HL-60/S4 (cell line): ENCODE data around the gene CCDC47.

Experiments used
- in situ Hi-C: fragments of 300-500 bp; cut with MboI; formaldehyde crosslinking; loops from 2 replicates; pipeline ENCODE4 v1.14.3; 2022; ENCODE audit warnings: low sequenced_read_pairs

The CCDC47 gene

GRCh38 chr17:63700528-63701455 is 72.6 kb downstream of the CCDC47 start:
- in situ Hi-C loops = loop anchor here (25.0 kb wide), 1 partner anchor 263 kb away; the partner anchor contains the start of gene CYB561

- in situ Hi-C loops = loop anchor here (25.0 kb wide), 1 partner anchor 263 kb away; the partner anchor contains the start of gene CYB561
Measured at GRCh38 chr17:63699638-63700527, 73.5 kb downstream of the CCDC47 start, which contains the start of gene LIMD2. TSS of gene LIMD2 (minus strand) at chr17:63700125. CDS start at chr17:63699298, 827 bp downstream.

DNA sequence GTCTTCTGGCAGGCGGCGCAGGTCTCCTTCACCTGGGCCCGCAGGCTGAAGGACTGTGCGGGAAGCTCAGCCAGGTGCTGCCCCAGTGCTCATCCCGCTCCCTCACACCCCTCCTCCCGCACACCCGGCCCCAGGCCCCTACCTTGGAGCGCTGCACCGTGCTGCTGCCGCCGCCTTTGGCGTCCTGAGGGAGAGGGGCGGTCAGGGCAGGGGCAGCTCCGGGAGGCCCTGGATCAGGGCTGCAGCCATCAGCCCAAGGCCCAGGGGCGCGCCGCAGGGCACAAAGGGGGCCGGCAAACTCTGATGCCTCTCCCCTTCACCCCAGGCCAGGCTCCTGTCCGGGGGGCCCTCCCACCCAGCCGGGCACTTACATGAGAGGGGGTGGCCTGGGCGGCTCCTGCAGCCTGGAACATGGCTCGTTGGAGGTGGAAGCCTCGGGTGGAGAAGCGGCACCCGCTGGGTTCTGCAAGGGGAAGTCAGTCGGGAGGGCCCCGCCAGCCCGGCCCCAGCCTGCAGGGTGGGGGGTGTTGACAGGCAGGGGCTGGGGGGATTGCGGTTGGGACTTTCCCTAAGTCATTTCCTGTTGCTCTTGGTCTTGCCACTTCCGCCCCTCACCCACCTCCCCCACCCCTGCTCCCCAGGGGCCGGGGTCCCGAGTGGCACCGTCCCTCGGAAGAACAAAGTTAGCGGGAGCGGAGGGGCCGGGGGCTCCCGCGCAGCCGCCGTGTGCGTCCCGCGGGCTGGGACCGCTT is 74.3 kb downstream of the CCDC47 start:
- in situ Hi-C loops = no loop called here

DNA sequence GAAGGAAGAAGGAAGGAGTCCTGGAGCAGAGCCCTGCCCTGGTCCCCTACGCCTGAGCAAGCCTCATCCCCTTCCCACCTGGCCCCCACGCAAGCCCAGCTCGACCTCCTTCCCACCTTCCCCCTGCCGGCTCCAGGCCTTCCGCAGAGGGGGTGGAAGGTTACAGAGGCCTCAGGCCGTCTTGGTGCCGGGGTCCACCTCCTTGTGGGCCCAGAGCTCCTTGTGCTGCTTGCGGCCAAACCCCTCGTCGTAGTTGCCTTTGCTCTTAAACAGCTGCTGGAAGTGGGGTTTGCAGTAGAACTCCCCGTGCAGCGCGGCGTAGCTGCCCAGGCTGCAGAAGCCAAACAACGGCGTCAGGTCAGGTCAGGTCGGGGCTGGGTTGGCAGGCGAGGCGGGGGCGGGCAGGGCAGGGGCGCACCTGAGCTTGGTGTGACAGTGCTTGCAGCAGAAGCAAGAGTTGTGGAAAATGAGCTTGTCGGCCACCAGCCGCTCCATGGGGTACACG is 75.0 kb downstream of the CCDC47 start:
- in situ Hi-C loops = no loop called here

DNA sequence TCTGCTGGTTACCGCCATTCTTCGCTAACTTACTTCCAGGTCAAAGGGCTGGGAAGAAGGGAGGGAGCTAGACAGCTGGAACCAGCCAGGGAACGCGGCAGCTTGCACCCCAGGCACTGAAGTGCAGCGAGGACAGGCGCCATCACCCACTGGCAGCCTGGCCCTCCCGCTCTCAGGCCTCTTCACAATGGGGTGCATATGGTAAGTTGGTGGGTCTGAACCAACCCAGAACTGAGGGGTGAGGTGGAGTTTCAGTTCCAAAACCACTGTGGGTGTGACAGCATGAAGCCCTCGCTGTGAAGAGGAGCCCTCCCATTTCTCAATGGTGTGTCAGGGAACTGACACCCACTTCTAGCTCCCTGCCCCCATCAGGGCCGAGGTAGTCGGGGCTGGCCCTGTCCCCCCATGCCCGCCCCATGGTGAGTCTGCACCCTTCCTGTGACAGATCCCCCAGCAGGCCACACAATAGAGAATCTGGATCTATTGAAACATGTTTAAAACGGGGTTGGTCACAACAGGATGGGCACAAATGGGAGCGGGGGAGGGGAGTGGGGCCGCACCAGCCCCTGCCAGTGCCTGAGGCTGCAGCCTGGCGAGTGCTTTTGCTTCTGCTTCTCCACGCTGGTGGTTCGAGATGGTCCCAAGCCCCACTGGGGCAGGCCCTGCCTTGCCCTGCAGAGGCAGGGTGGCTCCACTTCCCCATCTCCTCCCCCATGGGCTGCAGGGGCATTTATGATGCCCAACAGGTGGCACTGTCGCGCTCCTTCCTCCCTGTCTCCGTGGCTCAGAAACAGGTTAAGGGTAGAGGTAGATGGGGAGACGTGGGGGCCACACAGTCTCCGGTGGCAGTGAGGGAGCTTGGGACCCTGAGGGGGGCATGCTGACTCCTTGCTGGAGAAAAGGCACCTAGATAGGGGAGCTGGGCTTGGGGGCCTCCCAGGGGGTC is 75.8 kb downstream of the CCDC47 start:
- in situ Hi-C loops = no loop called here

DNA sequence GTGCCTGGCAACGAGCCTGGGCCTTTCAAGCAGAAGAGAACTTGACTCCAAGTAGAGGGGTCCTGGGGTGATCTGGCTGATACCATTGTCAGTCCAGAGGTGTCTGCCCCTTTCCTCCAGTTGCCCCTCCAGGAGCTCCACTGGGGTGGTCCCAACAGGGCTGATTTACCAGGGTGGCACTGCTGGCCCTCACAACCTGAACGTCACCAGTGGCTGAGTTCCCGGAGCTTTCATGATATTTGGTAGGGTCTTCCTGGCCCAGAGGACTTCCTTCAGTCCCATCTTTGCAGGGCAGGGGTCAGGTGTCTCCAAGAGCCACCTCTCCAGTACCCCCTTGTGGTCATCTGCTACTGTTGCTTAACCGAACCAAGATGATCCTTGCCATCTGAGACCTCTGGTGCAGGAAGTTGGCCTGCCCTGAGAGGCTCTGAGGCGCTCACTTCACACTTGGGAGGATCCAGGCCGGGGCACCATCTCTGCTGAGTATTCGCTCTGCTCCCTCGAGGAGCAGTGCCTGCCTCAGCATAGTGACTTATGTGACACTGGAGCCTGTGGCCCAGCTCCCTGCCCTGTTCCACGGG is 76.9 kb downstream of the CCDC47 start:
- in situ Hi-C loops = no loop called here

DNA sequence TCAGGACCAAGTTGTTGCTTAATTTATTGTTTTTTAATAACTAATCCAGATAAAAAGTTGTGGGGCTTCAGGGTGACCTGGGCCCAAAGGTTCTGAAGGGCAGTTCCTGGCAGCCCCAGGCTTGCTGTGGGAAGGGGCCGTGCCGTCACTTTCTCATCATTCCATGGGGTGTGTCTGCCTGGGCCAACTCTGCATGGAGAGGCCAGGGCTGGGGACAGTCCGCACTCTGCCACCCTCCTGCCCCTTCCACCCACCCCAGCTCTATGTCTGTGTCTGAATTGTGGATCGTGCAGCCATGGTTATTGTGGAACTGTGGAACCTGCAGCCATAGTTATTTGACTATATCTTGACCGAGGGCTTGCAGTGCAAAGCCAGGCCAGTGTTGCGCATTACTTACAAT is 77.5 kb downstream of the CCDC47 start:
- in situ Hi-C loops = no loop called here
